Psoas muscle (tissue), 8 donors: ENCODE results near the gene AKR7A3. TPM values are rescaled to one million over a fixed set of nuclear protein-coding genes. Genes with fewer than 3 reads are reported as not detected.

Experiments
- ATAC-seq, 4 donors: fragments of 200-7000 bp; cut with Tn5 transposase; one replicate each; pipeline ENCODE4 v1.9.1; 2020; ENCODE audit warnings: moderate library complexity in 3 of 4, mild to moderate bottlenecking in 2 of 4
- DNase-seq, 2 donors: peaks; one replicate each; pipeline ENCODE4 v3.0.0-alpha.2; 2020
- H3K27ac ChIP-seq: fragments of 200-600 bp; one replicate; pipeline ENCODE4 v1.8.0; 2022
- H3K27me3 ChIP-seq, 3 donors: fragments of 200-600 bp in 1 of 3; one replicate each; pipeline versions ENCODE4 v1.6.1 to v1.8.0; 2013 to 2022; ENCODE audit warnings: low read length in 2 of 3, mild to moderate bottlenecking in 2 of 3, moderate library complexity in 1 of 3; ENCODE audit not compliant: insufficient read depth in 3 of 3
- H3K36me3 ChIP-seq, 2 donors: fragments of 200-600 bp in 1 of 2; one replicate each; pipeline versions ENCODE4 v1.6.1 to v1.8.0; 2013 to 2022; ENCODE audit warnings: low read depth in 1 of 2, mild to moderate bottlenecking in 1 of 2, moderate library complexity in 1 of 2; ENCODE audit not compliant: insufficient read depth in 1 of 2
- H3K4me1 ChIP-seq: fragments of 200-600 bp; one replicate; pipeline ENCODE4 v1.8.0; 2022
- H3K4me3 ChIP-seq: fragments of 200-600 bp; one replicate; pipeline ENCODE4 v1.8.0; 2022; ENCODE audit warnings: mild to moderate bottlenecking
- H3K9me3 ChIP-seq: fragments of 200-600 bp; one replicate; pipeline ENCODE4 v1.8.0; 2022
- WGBS, 3 donors: extraction: QIAGEN DNeasy Blood & Tissue Kit; methylation state at CpG; one replicate each; pipeline versions ENCODE4 v1.1.6 to v1.1.7; 2013; 5-methylcytosine and 5-hydroxymethylcytosine counted together
- intact Hi-C, 2 donors: fragments of 100-400 bp; cut with DNase I; formaldehyde crosslinking; loops; one replicate each; pipeline versions ENCODE4 v1.11.0 to v1.14.2; 2022
- polyA plus RNA-seq, 3 donors: library from polyadenylated mRNA; stranded (reverse); fragments of 200-250 nt; gene quantifications; one replicate each; pipeline ENCODE4 v1.2.3, GENCODE V29; 2013
- total RNA-seq, 4 donors: library from RNA; stranded (reverse); fragmentation: NEBNext Ultra II Directional in 2 of 4; extraction: Animal tissue kit (Norgen Biotek cat#: 25700) in 2 of 4; gene quantifications; one replicate each; pipeline versions ENCODE4 v1.2.1 to v1.2.4, GENCODE V29; 2021 to 2023
- TF ChIP-seq, protein P1 (sequence below): fragments of 200-600 bp; IDR thresholded peaks from one replicate; pipeline ENCODE4 v1.8.0; 2022; ENCODE audit warnings: antibody characterized with exemption
- donor health status: healthy with polysubstance abuse.
- donor health status: DM: no; HTN: no; CAD: no; lungs with moderate emphysema.
- donor health status: Bipolar disorder and iron deficiency.
- donor health status: healthy.
- donor health status: DM: yes; HTN: yes; CAD: no.
- donor health status: DM: no; HTN: no; CAD: no.
- donor health status: DM: no; HTN: no; CAD: no.
- donor health status: DM: yes; HTN: yes; CAD: no.

Gene AKR7A3
- total and polyA plus RNA-seq, 7 donors: 0.15 to 0.42 (median 0.34) TPM; not detected in 1

DNA sequence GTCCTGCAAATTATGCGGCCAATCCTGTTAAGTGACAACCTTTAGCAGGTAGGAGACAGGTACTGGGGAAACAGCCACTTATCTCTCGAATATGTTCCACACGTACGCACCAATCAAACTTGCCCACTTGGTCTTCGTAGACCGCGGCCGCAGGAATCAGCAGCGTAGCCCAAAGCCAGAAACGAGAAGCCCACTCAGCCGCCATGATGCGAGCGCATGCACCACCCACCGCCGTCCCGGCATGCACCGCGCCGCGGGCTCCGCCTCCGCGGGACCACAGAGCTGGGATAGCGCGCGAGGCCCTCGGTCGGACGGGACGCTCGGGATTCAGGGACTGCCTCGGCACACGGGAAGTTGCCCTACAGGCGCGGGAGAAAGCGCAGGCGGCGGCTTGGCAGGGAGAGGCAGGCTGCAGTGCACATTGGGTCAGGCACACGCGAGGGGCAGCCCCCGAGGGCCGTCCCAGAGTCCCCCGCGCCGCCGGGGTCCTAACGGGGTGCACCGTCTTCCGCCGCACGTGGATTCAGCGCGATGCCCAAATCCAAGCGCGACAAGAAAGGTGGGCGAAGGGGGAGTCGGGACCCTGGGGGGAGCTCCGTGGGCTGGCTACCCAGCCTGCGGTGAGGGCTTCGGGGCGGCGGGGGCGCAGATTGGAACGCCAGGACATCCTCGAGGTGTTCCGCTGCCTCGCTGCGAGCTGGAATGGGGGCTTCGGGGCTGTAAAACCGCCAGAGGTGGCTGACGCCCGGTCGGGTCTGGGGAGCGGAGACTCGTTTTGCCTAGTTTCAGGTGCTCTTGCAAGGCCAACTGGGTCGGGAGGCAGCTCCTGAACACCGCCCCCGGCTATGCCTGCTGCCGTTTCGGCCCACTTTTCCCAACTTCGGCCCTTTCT is 37.0 kb downstream of the AKR7A3 start, which contains the start of the genes EMC1 and MRTO4:
Gene EMC1, minus strand, starts transcription at position 220 of the 892 bp plus-strand sequence. Its CDS starts 15 bp downstream, at position 205.
Gene MRTO4, plus strand, starts transcription at position 501 of the 892 bp plus-strand sequence. Its CDS starts 31 bp downstream, at position 532.
- peak; percentile 95 to 97 (median 96) for ATAC-seq
- no peaks in the 10 kb centered on the region for H3K9me3 ChIP-seq
- intact Hi-C loops: loop anchor here (5.0 to 10.0 kb wide), 2 partner anchors 61 to 403 kb away; partner anchors contain the start of genes AKR7A2 (in 1 of the 2) and SLC66A1 (in 1 of the 2)
- H3K36me3 ChIP-seq: peaks cover 0 to 24% of the 10 kb centered on the region in 2 donors
- DNase-seq: peak; percentile 91 to 93
- peak within 1 kb of the TSS; percentile 95 for H3K27ac ChIP-seq
- peak within 1 kb of the TSS; percentile 93 for H3K4me3 ChIP-seq
- H3K27me3 ChIP-seq: no peaks in the 10 kb centered on the region
- TF ChIP-seq, protein P1, sequence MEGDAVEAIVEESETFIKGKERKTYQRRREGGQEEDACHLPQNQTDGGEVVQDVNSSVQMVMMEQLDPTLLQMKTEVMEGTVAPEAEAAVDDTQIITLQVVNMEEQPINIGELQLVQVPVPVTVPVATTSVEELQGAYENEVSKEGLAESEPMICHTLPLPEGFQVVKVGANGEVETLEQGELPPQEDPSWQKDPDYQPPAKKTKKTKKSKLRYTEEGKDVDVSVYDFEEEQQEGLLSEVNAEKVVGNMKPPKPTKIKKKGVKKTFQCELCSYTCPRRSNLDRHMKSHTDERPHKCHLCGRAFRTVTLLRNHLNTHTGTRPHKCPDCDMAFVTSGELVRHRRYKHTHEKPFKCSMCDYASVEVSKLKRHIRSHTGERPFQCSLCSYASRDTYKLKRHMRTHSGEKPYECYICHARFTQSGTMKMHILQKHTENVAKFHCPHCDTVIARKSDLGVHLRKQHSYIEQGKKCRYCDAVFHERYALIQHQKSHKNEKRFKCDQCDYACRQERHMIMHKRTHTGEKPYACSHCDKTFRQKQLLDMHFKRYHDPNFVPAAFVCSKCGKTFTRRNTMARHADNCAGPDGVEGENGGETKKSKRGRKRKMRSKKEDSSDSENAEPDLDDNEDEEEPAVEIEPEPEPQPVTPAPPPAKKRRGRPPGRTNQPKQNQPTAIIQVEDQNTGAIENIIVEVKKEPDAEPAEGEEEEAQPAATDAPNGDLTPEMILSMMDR: no peak
- 0% methylated on average over 75 to 81 of the region's 81 CpGs for WGBS, 3 donors
- peaks cover 21% of the 10 kb centered on the region for H3K4me1 ChIP-seq

DNA sequence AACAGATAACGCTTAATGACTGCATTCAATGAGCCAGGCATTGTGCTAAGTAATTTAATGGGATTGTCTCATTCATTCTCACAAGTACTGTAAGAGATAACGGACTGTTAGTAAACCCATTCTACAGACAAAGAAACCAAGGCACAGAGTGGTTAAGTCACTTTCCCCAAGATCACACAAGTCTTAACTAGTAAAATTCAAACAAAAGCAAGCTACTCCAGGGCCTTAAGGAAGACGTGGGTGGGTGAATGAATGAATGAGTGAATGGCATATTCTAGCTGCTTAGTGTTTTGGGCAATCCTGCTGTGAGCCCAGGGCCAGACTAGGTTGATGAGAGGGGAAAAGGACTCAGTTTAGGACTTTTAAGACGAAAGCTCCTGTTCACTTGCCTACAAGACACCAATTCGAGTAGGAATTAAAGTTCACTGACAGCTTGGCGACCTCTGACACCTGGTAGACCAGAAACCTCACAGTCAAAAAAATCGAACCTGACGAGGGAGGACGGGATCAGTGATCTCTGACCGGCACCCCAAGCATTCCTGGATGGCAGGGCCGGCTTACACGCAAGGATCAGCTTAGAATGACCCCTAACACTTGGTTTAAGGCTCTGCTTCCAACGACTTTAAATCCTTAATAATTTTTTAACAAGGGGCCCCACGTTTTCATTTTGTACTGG is 37.8 kb downstream of the AKR7A3 start:
- Histone ChIP-seq H3K4me3 (peak overlapping the region; percentile 93), H3K27me3 (no peaks in the 10 kb centered on the region), H3K27ac (peak overlapping the region; percentile 95), H3K36me3 (peaks cover 0 to 16% of the 10 kb centered on the region in 2 donors), H3K4me1 (peaks cover 21% of the 10 kb centered on the region), H3K9me3 (no peaks in the 10 kb centered on the region)
- ATAC-seq: no peak
- no peak for DNase-seq
- WGBS, 3 donors: 9 to 10% (median 10%) methylated on average over 14 of the region's 14 CpGs
- TF ChIP-seq, protein P1: no peak
- intact Hi-C loops: loop anchor here (5.0 to 10.0 kb wide), 2 partner anchors 62 to 404 kb away; partner anchors contain the start of genes AKR7A2 (in 1 of the 2) and SLC66A1 (in 1 of the 2)

DNA sequence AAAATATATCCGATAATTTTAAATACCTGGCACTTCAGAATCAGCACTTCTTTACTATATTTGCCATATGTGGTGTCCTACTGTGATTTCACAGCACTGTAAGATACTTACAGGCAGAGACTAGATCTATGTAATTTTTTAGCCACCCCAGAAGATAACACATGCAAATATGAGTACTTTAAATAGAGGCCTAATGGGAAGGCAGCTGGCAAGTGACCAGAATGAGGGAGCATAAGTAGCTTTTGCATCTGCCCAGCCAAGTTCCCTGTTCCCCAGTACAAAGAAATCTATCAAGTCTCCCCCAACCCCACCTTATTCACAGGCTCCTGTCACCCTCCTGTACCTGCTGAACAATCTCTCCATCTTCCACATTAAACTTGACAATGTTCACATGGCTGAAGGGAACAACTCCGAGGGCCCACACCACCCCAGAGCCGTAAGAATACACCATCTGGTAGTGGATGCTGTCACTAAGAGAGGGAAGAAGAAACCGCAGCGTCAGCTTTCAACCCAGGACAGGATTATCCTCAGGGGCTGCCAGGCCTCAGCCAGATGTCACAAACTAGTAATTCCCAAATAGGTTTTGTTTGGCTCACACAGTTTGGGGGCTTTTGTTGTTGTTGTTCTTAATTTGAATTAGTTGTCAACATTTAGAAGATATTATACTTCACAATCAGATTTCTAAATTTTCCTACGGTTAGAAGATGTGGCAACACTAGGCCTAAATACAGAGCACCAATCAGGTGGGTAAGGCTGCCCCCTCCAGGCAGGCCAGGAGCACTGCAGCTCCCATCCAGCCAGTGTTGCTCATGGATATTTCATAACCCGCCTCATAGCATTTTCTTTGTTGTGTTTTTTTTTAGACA is 47.7 kb downstream of the AKR7A3 start:
- intact Hi-C loops: loop anchor here (2.0 to 5.0 kb wide), 3 partner anchors 32 to 60 kb away; no protein-coding TSS in a partner anchor
- DNase-seq (peak; percentile 68 to 87), ATAC-seq (peak; percentile 89 to 95 (median 94))
- Histone ChIP-seq H3K27me3 (no peaks in the 10 kb centered on the region), H3K27ac (peak overlapping the region; percentile 86), H3K9me3 (no peaks in the 10 kb centered on the region), H3K4me1 (peaks cover 13% of the 10 kb centered on the region), H3K36me3 (peaks cover 19 to 96% of the 10 kb centered on the region in 2 donors), H3K4me3 (peak overlapping the region; percentile 10)
- TF ChIP-seq, protein P1: peak; percentile 98
- WGBS, 3 donors: 34 to 49% (median 36%) methylated on average over 7 of the region's 7 CpGs

DNA sequence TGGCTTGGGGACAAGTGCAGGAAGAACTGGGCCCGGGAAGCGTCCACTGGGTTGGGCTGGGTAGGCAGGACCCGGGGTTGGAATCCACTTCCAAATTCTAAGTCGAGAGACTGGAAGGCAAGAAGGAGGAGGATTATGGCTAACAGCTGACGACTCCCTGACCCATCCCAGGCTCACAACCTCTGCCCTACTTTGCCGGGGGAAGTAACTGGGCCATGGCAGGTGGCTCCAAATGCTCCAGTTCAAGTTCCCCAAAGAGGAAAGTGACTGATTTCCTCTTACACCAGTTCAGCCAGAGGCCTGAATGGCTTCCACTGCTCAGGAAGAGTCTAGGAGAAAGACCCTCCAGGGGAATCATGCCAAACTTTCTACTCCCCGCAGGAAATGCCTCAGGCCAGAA is 48.7 kb downstream of the AKR7A3 start:
- 31 to 42% (median 36%) methylated on average over 7 of the region's 7 CpGs for WGBS, 3 donors
- ATAC-seq: peak; percentile 44 to 85 (median 70)

More for the DNA sequence above, 48.7 kb downstream of the AKR7A3 start:
- DNase-seq: peak in 1 of 2 donors; percentile 60
- Histone ChIP-seq H3K4me3 (peak overlapping the region; percentile 10), H3K36me3 (peaks cover 18 to 99% of the 10 kb centered on the region in 2 donors), H3K4me1 (peaks cover 13% of the 10 kb centered on the region), H3K9me3 (no peaks in the 10 kb centered on the region), H3K27ac (peak overlapping the region; percentile 86), H3K27me3 (no peaks in the 10 kb centered on the region)
- TF ChIP-seq, protein P1: no peak
- intact Hi-C loops: loop anchor here (2.0 to 5.0 kb wide), 3 partner anchors 31 to 59 kb away; no protein-coding TSS in a partner anchor
